ENCODE results near the gene POU6F2.

POU6F2 gene

GRCh38 chr7:39272111-39272510, 294.4 kb downstream of the POU6F2 start:
- Mint-ChIP-seq H3K27me3 (peaks cover 9% of the 10 kb centered on the region), H3K36me3 (ENCODE audit: low read depth) (no peaks in the 10 kb centered on the region), H3K27ac (no peak overlapping the region), H3K4me3 (no peak overlapping the region), H3K4me1 (ENCODE audit: low read depth) (no peaks in the 10 kb centered on the region), H3K9me3 (no peaks in the 10 kb centered on the region)

- no peaks in the 10 kb centered on the region for H3K4me1 Mint-ChIP-seq (ENCODE audit: low read depth)
- no peaks in the 10 kb centered on the region for H3K9me3 Mint-ChIP-seq
- H3K4me3 Mint-ChIP-seq, result no peak overlapping the region
- H3K27me3 Mint-ChIP-seq, result peaks cover 9% of the 10 kb centered on the region
- H3K36me3 Mint-ChIP-seq (ENCODE audit: low read depth), result no peaks in the 10 kb centered on the region
- H3K27ac Mint-ChIP-seq, result no peak overlapping the region
Observed at GRCh38 chr7:39272691-39273090, 295.0 kb downstream of the POU6F2 start.

DNA sequence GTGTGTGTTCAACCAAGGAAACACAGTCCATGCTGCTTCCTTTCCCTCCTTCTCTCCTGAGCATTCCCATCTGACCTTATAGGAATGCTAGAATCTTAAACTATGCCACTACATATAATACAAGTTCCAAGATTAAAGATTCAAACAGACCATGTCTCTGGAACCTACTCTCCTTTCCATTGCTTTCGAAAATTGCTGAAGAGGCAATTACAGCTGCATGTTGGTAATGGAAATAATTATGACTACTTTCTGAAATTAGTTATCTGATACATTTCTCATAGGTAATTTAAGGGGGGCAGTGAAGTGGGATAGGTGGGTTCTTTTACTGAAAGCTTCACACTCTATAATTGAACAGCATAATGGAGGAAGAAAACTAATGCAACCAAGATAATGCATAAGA, 302.6 kb downstream of the POU6F2 start:
- Mint-ChIP-seq H3K4me3 (no peak overlapping the region), H3K4me1 (ENCODE audit: low read depth) (no peaks in the 10 kb centered on the region), H3K9me3 (no peaks in the 10 kb centered on the region), H3K27ac (no peak overlapping the region), H3K36me3 (ENCODE audit: low read depth) (no peaks in the 10 kb centered on the region), H3K27me3 (peaks cover 3% of the 10 kb centered on the region)

DNA sequence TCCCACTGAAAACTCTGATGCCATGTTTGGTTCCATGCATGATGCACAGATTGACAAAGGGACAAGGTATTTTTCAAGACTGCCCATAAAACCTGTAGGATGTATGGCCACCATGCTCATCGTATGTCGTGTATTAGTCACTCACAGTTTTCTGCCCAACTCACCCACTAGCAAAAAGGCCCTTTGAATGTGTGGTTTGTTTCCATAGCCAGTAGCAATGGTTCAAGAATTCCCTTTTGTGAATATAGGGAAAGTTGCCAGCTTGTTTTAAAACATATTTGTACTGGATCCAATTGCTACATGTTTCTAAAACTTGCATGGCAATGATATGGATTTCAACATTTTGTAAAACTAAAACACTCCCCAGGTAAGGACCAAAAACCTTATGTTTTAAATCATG, 307.5 kb downstream of the POU6F2 start:
- no peaks in the 10 kb centered on the region for H3K9me3 Mint-ChIP-seq
- H3K4me1 Mint-ChIP-seq (ENCODE audit: low read depth), result no peaks in the 10 kb centered on the region
- no peak overlapping the region for H3K4me3 Mint-ChIP-seq
- H3K36me3 Mint-ChIP-seq (ENCODE audit: low read depth), result no peaks in the 10 kb centered on the region
- H3K27me3 Mint-ChIP-seq, result peaks cover 3% of the 10 kb centered on the region
- no peak overlapping the region for H3K27ac Mint-ChIP-seq

GRCh38 chr7:39288303-39288702, 310.6 kb downstream of the POU6F2 start:
- no peak overlapping the region for H3K4me3 Mint-ChIP-seq
- no peaks in the 10 kb centered on the region for H3K36me3 Mint-ChIP-seq (ENCODE audit: low read depth)
- no peaks in the 10 kb centered on the region for H3K9me3 Mint-ChIP-seq
- H3K27me3 Mint-ChIP-seq, result peaks cover 6% of the 10 kb centered on the region
- H3K4me1 Mint-ChIP-seq (ENCODE audit: low read depth), result no peaks in the 10 kb centered on the region
- no peak overlapping the region for H3K27ac Mint-ChIP-seq

DNA sequence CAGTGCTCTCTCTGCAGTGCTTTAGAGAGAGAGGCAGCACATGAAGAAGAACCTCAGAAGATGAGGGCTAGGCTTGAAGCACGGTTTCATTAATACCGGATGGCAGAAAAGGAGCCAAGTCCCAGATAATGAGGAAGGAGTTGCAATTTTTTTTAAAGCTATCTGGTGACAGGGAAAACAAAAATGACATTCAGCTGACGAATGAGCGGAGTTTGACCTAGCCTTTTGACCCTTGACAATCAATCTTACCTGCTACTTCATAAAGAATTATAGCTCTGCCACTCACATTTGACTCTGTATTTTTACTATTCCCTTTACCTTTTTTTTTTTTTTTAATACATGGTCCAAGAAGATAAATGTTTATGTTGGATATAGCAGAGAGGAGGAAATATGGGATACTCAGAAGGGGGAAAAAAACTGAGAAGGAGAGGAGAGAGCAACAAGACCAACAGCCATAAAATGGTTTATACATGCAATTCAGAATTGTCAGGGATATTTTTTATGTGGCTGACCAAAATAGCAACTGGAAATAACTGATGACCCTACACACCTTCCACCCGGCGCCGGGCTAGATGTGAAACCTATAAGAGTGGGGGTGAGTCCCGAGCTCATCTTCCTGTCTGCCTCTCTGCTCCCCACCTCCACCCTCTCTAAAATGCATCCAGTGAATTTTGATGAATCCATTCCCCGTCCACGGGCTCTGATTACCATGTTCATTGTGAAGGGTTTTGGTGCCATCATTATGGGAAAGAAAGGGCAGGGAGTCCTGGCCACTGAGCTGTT, 314.1 kb downstream of the POU6F2 start:
- no peaks in the 10 kb centered on the region for H3K4me1 Mint-ChIP-seq (ENCODE audit: low read depth)
- H3K36me3 Mint-ChIP-seq (ENCODE audit: low read depth), result no peaks in the 10 kb centered on the region
- H3K27ac Mint-ChIP-seq, result no peak overlapping the region
- H3K9me3 Mint-ChIP-seq, result no peaks in the 10 kb centered on the region
- H3K4me3 Mint-ChIP-seq, result no peak overlapping the region
- H3K27me3 Mint-ChIP-seq, result peaks cover 8% of the 10 kb centered on the region

GRCh38 chr7:39293056-39293823, 315.5 kb downstream of the POU6F2 start:
- peaks cover 8% of the 10 kb centered on the region for H3K27me3 Mint-ChIP-seq
- H3K36me3 Mint-ChIP-seq (ENCODE audit: low read depth), result no peaks in the 10 kb centered on the region
- no peak overlapping the region for H3K27ac Mint-ChIP-seq
- H3K4me1 Mint-ChIP-seq (ENCODE audit: low read depth), result no peaks in the 10 kb centered on the region
- H3K4me3 Mint-ChIP-seq, result no peak overlapping the region
- no peaks in the 10 kb centered on the region for H3K9me3 Mint-ChIP-seq

- Mint-ChIP-seq H3K36me3 (ENCODE audit: low read depth) (no peaks in the 10 kb centered on the region), H3K27me3 (peaks cover 8% of the 10 kb centered on the region), H3K4me3 (no peak overlapping the region), H3K27ac (no peak overlapping the region), H3K9me3 (no peaks in the 10 kb centered on the region), H3K4me1 (ENCODE audit: low read depth) (no peaks in the 10 kb centered on the region)
Observed at GRCh38 chr7:39294022-39294421, 316.3 kb downstream of the POU6F2 start.

GRCh38 chr7:39295796-39296195, 318.1 kb downstream of the POU6F2 start:
- Mint-ChIP-seq H3K9me3 (no peaks in the 10 kb centered on the region), H3K27ac (no peak overlapping the region), H3K27me3 (peaks cover 8% of the 10 kb centered on the region), H3K4me3 (no peak overlapping the region), H3K4me1 (ENCODE audit: low read depth) (no peaks in the 10 kb centered on the region), H3K36me3 (ENCODE audit: low read depth) (no peaks in the 10 kb centered on the region)

GRCh38 chr7:39299695-39300094, 322.0 kb downstream of the POU6F2 start:
- Mint-ChIP-seq H3K27me3 (peaks cover 5% of the 10 kb centered on the region), H3K36me3 (ENCODE audit: low read depth) (no peaks in the 10 kb centered on the region), H3K27ac (no peak overlapping the region), H3K4me1 (ENCODE audit: low read depth) (no peaks in the 10 kb centered on the region), H3K4me3 (no peak overlapping the region), H3K9me3 (no peaks in the 10 kb centered on the region)

DNA sequence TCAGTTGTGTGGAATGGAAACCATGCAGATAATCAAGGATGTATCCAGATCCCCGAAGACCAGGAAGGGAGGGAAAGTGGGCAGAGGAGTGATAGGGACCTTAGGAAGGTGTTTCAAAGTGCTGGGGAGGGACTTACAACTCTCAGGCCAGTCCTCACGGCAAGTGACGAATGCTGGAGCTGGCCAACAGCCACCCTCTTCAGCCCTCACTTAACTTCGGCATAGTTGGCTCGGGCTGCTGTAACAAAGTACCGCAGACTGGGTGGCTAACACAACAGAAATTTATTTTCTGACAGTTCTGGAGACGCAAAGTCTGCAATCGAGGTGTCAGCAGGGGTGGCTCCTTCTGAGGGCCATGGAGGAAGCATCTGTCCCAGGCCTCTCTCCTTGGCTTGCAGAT, 322.6 kb downstream of the POU6F2 start:
- H3K9me3 Mint-ChIP-seq, result no peaks in the 10 kb centered on the region
- no peak overlapping the region for H3K4me3 Mint-ChIP-seq
- no peak overlapping the region for H3K27ac Mint-ChIP-seq
- H3K27me3 Mint-ChIP-seq, result peaks cover 5% of the 10 kb centered on the region
- H3K4me1 Mint-ChIP-seq (ENCODE audit: low read depth), result no peaks in the 10 kb centered on the region
- no peaks in the 10 kb centered on the region for H3K36me3 Mint-ChIP-seq (ENCODE audit: low read depth)

- no peaks in the 10 kb centered on the region for H3K9me3 Mint-ChIP-seq
- no peak overlapping the region for H3K27ac Mint-ChIP-seq
- peaks cover 1% of the 10 kb centered on the region for H3K27me3 Mint-ChIP-seq
- no peaks in the 10 kb centered on the region for H3K4me1 Mint-ChIP-seq (ENCODE audit: low read depth)
- H3K4me3 Mint-ChIP-seq, result no peak overlapping the region
- H3K36me3 Mint-ChIP-seq (ENCODE audit: low read depth), result no peaks in the 10 kb centered on the region
Observed at GRCh38 chr7:39301543-39301942, 323.8 kb downstream of the POU6F2 start.

- H3K4me3 Mint-ChIP-seq, result no peak overlapping the region
- H3K36me3 Mint-ChIP-seq (ENCODE audit: low read depth), result no peaks in the 10 kb centered on the region
- no peak overlapping the region for H3K27ac Mint-ChIP-seq
- H3K9me3 Mint-ChIP-seq, result no peaks in the 10 kb centered on the region
- H3K4me1 Mint-ChIP-seq (ENCODE audit: low read depth), result no peaks in the 10 kb centered on the region
- no peaks in the 10 kb centered on the region for H3K27me3 Mint-ChIP-seq
Observed at GRCh38 chr7:39304178-39304577, 326.5 kb downstream of the POU6F2 start.

GRCh38 chr7:39304668-39305405, 327.1 kb downstream of the POU6F2 start:
- Mint-ChIP-seq H3K27ac (no peak overlapping the region), H3K9me3 (no peaks in the 10 kb centered on the region), H3K36me3 (ENCODE audit: low read depth) (no peaks in the 10 kb centered on the region), H3K4me1 (ENCODE audit: low read depth) (no peaks in the 10 kb centered on the region), H3K27me3 (no peaks in the 10 kb centered on the region), H3K4me3 (no peak overlapping the region)

DNA sequence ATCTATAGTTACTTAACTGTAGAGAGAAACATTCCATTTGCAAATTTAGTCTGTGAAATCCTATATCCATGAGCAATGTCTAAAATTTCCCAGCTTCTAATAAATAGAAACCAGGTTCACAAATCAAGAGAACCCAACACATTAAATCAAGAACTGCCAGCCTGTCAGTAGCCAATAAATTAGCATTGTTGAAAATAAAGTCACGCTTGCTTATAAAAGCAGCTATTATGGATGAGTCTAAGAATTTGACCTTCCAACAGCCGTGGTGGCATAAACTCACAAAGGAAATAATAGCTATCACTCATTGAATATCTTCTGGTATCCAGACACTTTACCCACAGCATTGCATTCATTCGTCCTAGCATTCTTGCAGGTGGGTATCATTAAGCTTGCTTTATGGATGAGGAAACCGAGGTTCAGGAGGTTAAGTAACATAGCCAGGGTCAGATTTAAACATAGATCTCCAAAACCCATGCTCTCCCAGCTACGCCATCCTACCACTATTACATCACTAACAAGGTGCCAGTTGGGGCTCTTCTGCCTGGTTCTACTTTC, 328.4 kb downstream of the POU6F2 start:
- no peaks in the 10 kb centered on the region for H3K4me1 Mint-ChIP-seq (ENCODE audit: low read depth)
- H3K27ac Mint-ChIP-seq, result no peak overlapping the region
- no peak overlapping the region for H3K4me3 Mint-ChIP-seq
- no peaks in the 10 kb centered on the region for H3K27me3 Mint-ChIP-seq
- H3K9me3 Mint-ChIP-seq, result no peaks in the 10 kb centered on the region
- no peaks in the 10 kb centered on the region for H3K36me3 Mint-ChIP-seq (ENCODE audit: low read depth)

Measured in stimulated activated naive CD8-positive, alpha-beta T cell treated with anti-CD3 and anti-CD28 coated beads, Interleukin-15, Interleukin-2, amounts not matched to agents 100 ng/mL and 50 ng/mL, for 24 hours (primary cell).